Stomach (tissue), 9 donors: Measurements from ENCODE around the gene WNT4. TPM values are rescaled to one million over a fixed set of nuclear protein-coding genes. Genes with fewer than 3 reads are reported as not detected.

Source experiments
- DNase-seq, 2 donors: peaks; one replicate each; pipeline versions ENCODE4 v3.0.0 to v3.0.0-alpha.2; 2013 to 2019
- H3K27ac ChIP-seq, 5 donors: fragments of 200-600 bp in 4 of 5; sonication (generic) in 4 of 5; one replicate each; pipeline ENCODE4 v1.5.1; 2013 to 2019; ENCODE audit warnings: mild to moderate bottlenecking in 1 of 5, moderate library complexity in 1 of 5
- H3K27me3 ChIP-seq, 3 donors: fragments of 200-600 bp; sonication (generic); one replicate each; pipeline ENCODE4 v1.5.1; 2017 to 2019; ENCODE audit warnings: mixed run types in 1 of 3
- H3K36me3 ChIP-seq, 4 donors: fragments of 200-600 bp; sonication (generic); 1 replicate in 3 of 4; 2 replicates in 1 of 4; pipeline ENCODE4 v1.5.1; 2016 to 2019
- H3K4me1 ChIP-seq, 4 donors: fragments of 200-600 bp; sonication (generic); one replicate each; pipeline ENCODE4 v1.5.1; 2016 to 2019
- H3K4me3 ChIP-seq, 4 donors: fragments of 200-600 bp; sonication (generic) in 3 of 4; one replicate each; pipeline ENCODE4 v1.5.1; 2016 to 2019; ENCODE audit warnings: mild to moderate bottlenecking in 1 of 4
- H3K9me3 ChIP-seq, 4 donors: fragments of 200-600 bp; sonication (generic); one replicate each; pipeline ENCODE4 v1.5.1; 2016 to 2019
- CTCF ChIP-seq, 7 experiments: fragments of 450-650 bp in 4 of 7; fragments of 200-600 bp in 3 of 7; sonication (generic) in 3 of 7; IDR thresholded peaks; one replicate each; pipeline ENCODE4 v1.5.1; 2016 to 2019; ENCODE audit warnings: antibody characterized with exemption in 7 of 7, control low read depth in 2 of 7, mild to moderate bottlenecking in 1 of 7
- EP300 ChIP-seq: sonication (generic); formaldehyde crosslinking; IDR thresholded peaks from one replicate; pipeline ENCODE4 v1.6.1; 2017; ENCODE audit warnings: antibody characterized with exemption
- POLR2A ChIP-seq, 4 donors: fragments of 450-650 bp; IDR thresholded peaks; one replicate each; pipeline ENCODE4 v1.6.1; 2016; ENCODE audit warnings: antibody characterized with exemption in 4 of 4, control low read depth in 2 of 4, mild to moderate bottlenecking in 1 of 4, moderate library complexity in 1 of 4
- POLR2AphosphoS5 ChIP-seq, 3 donors: sonication (generic); formaldehyde crosslinking; IDR thresholded peaks; one replicate each; pipeline ENCODE4 v1.6.1; 2016; ENCODE audit warnings: antibody characterized with exemption in 3 of 3
- WGBS, 5 donors: extraction: QIAGEN DNeasy Blood & Tissue Kit in 3 of 5; methylation state at CpG; one replicate each; pipeline versions ENCODE4 v1.1.5 to v1.1.7; 2013 to 2018; 5-methylcytosine and 5-hydroxymethylcytosine counted together
- intact Hi-C: fragments of 100-400 bp; cut with DNase I; formaldehyde crosslinking; loops from one replicate; pipeline ENCODE4 v1.15.1; 2023; ENCODE audit warnings: low total_unique reads
- polyA plus RNA-seq, 3 donors: library from polyadenylated mRNA; stranded (reverse); fragments of 200-250 nt; gene quantifications; one replicate each; pipeline ENCODE4 v1.2.3, GENCODE V29; 2013
- total RNA-seq, 5 donors: library from RNA; depleted of rRNA; stranded (reverse); fragments of >200 nt; gene quantifications; one replicate each; pipeline versions ENCODE4 v1.1.0 to v1.2.3, GENCODE V29; 2014 to 2016
- donor health status: healthy with polysubstance abuse.
- donor health status: Bipolar disorder and iron deficiency.
- donor health status: healthy.

WNT4 gene
- total and polyA plus RNA-seq, 8 donors = 0.58 to 10.0 (median 4.5) TPM

- H3K9me3 ChIP-seq = no peaks in the 10 kb centered on the region
- no peak for TF ChIP-seq POLR2A (IDR thresholded peaks at IDR 0.05)
- no peak for TF ChIP-seq POLR2AphosphoS5 (IDR thresholded peaks at IDR 0.05)
- no peak for TF ChIP-seq CTCF (IDR thresholded peaks at IDR 0.05)
- no peak for TF ChIP-seq EP300
- intact Hi-C loops = no loop called here
- DNase-seq = no peak
- no peak overlapping the region for H3K27ac ChIP-seq
- no peaks in the 10 kb centered on the region for H3K4me1 ChIP-seq
- H3K27me3 ChIP-seq = peaks cover 0 to 3% (median 0%) of the 10 kb centered on the region in 3 donors
- H3K36me3 ChIP-seq = no peaks in the 10 kb centered on the region
- WGBS, 5 donors = 42 to 68% (median 60%) methylated on average over 6 of the region's 6 CpGs
- H3K4me3 ChIP-seq = no peak overlapping the region
Observed at GRCh38 chr1:22154626-22155025, 11.7 kb upstream of the WNT4 start.

- DNase-seq = peak in 1 of 2 donors; percentile 32
- H3K27me3 ChIP-seq = peaks cover 0 to 3% (median 0%) of the 10 kb centered on the region in 3 donors
- intact Hi-C loops = no loop called here
- H3K9me3 ChIP-seq = no peaks in the 10 kb centered on the region
- WGBS, 5 donors = 71 to 81% (median 74%) methylated on average over 24 to 25 of the region's 25 CpGs
- no peaks in the 10 kb centered on the region for H3K36me3 ChIP-seq
- H3K4me3 ChIP-seq = no peak overlapping the region
- no peak overlapping the region for H3K27ac ChIP-seq
- TF ChIP-seq POLR2AphosphoS5 (IDR thresholded peaks at IDR 0.05) = no peak
- TF ChIP-seq EP300 = no peak
- TF ChIP-seq CTCF (IDR thresholded peaks at IDR 0.05) = no peak
- no peak for TF ChIP-seq POLR2A (IDR thresholded peaks at IDR 0.05)
- no peaks in the 10 kb centered on the region for H3K4me1 ChIP-seq
Observed at GRCh38 chr1:22153660-22154437, 11.0 kb upstream of the WNT4 start.

- no peak overlapping the region for H3K4me3 ChIP-seq
- no peaks in the 10 kb centered on the region for H3K36me3 ChIP-seq
- peaks cover 0 to 11% (median 0%) of the 10 kb centered on the region in 3 donors for H3K27me3 ChIP-seq
- no peaks in the 10 kb centered on the region for H3K9me3 ChIP-seq
- intact Hi-C loops = no loop called here
- no peak overlapping the region for H3K27ac ChIP-seq
- no peak for DNase-seq
- no peak for TF ChIP-seq POLR2AphosphoS5 (IDR thresholded peaks at IDR 0.05)
- 69 to 81% (median 77%) methylated on average over 6 of the region's 6 CpGs for WGBS, 5 donors
- no peaks in the 10 kb centered on the region for H3K4me1 ChIP-seq
Observed at GRCh38 chr1:22150923-22151322, 8.0 kb upstream of the WNT4 start.

- H3K9me3 ChIP-seq = no peaks in the 10 kb centered on the region
- peak overlapping the region; percentile 49 to 70 (median 63) for H3K27ac ChIP-seq
- no peaks in the 10 kb centered on the region for H3K36me3 ChIP-seq
- peak overlapping the region; percentile 56 to 71 (median 62) for H3K4me3 ChIP-seq
- peaks cover 14 to 29% (median 22%) of the 10 kb centered on the region in 4 donors for H3K4me1 ChIP-seq
- DNase-seq = peak; percentile 48 to 74
- peaks cover 0 to 73% (median 19%) of the 10 kb centered on the region in 3 donors for H3K27me3 ChIP-seq
- TF ChIP-seq POLR2AphosphoS5 (IDR thresholded peaks at IDR 0.05) = no peak
- TF ChIP-seq CTCF (IDR thresholded peaks at IDR 0.05) = no peak
- no peak for TF ChIP-seq EP300
- TF ChIP-seq POLR2A (IDR thresholded peaks at IDR 0.05) = no peak
- 0 to 1% (median 0%) methylated on average over 3 to 101 of the region's 102 CpGs; no CpG with 5 or more reads in 1 of the 5 donors for WGBS, 5 donors
- intact Hi-C loops = no loop called here
Observed at GRCh38 chr1:22142315-22143064, 407 bp downstream of the WNT4 start.
